ENCODE measurements around the gene CBARP. TPM values are rescaled to one million over a fixed set of nuclear protein-coding genes. Genes with fewer than 3 reads are reported as not detected.
A peak's percentile ranks its signal among the peaks of the same experiment; 100 is the strongest.

Gene CBARP
- total and polyA plus RNA-seq, 9 of the 15 experiments (the other 6 are each of a cell fraction or from before 2014, with no cell fraction given), result 0.03 to 8.9 (median 1.2) TPM; not detected in 1

- TF ChIP-seq E2F6 (IDR thresholded peaks at IDR 0.05; ENCODE audit: borderline replicate concordance in 1 of 2, extremely low read depth in 1 of 2, insufficient read depth in 1 of 2, insufficient read length in 1 of 2, low read depth in 1 of 2, low read length in 1 of 2, poor library complexity in 1 of 2, severe bottlenecking in 1 of 2), result no peak
- no peak; the same call in 1 of the 2 replicates for TF ChIP-seq MYC (IDR thresholded peaks at IDR 0.05; ENCODE audit: low read depth, low read length)
- TF ChIP-seq MYC (CRISPR knock-in tag; IDR thresholded peaks at IDR 0.05; ENCODE audit: borderline replicate concordance, low read depth), result no peak
- no peak for TF ChIP-seq ZFP1 (CRISPR knock-in tag; IDR thresholded peaks at IDR 0.05)
- no peak for TF ChIP-seq RBM22 (IDR thresholded peaks at IDR 0.05; ENCODE audit: low read depth, low read length, poor library complexity, severe bottlenecking)
- TF ChIP-seq SIN3A (IDR thresholded peaks at IDR 0.05; ENCODE audit: borderline replicate concordance in 2 of 2, control insufficient read depth in 1 of 2, low read depth in 2 of 2, low read length in 2 of 2), result peak in 1 of 2 experiments; percentile 62; a peak in 3 of 4 replicates
- TF ChIP-seq ZNF592 (IDR thresholded peaks at IDR 0.05), result peak; percentile 59; the same call in 1 of the 2 replicates
- TF ChIP-seq HINFP (tag; conservative IDR thresholded peaks at IDR 0.05; ENCODE audit: low read depth), result no peak
- TF ChIP-seq ZC3H8 (IDR thresholded peaks at IDR 0.05), result no peak
- TF ChIP-seq PHF21A (IDR thresholded peaks at IDR 0.05; ENCODE audit: borderline replicate concordance, low read depth), result peak; percentile 40; the same call in 1 of the 2 replicates
- TF ChIP-seq TEAD1 (CRISPR knock-in tag; IDR thresholded peaks at IDR 0.05), result peak in 1 of 2 experiments; percentile 38; a peak in 1 of 4 replicates
- no peak for TF ChIP-seq FOXK2 (conservative IDR thresholded peaks at IDR 0.05 in 1 of 2, IDR thresholded peaks at IDR 0.05 in 1 of 2; ENCODE audit: low read depth in 2 of 2)
- TF ChIP-seq PRDM10 (IDR thresholded peaks at IDR 0.05; ENCODE audit: partially characterized antibody), result no peak
- peak; percentile 34; the same call in 1 of the 2 replicates for TF ChIP-seq ZBTB17 (CRISPR knock-in tag; IDR thresholded peaks at IDR 0.05)
- TF ChIP-seq CREM (IDR thresholded peaks at IDR 0.05; ENCODE audit: low read depth), result peak; percentile 42; the same call in 1 of the 2 replicates
- TF ChIP-seq BRCA1 (IDR thresholded peaks at IDR 0.05), result no peak
- no peak for TF ChIP-seq BRCA1 (CRISPR knock-in tag; IDR thresholded peaks at IDR 0.05)
These were observed 11.0 kb upstream of the CBARP start (continued) for GRCh38 chr19:1248786-1249297.

All from K562 (cell line).